GM18858 (cell line): ENCODE data around the gene TTLL6.
"Not testable (repeated sequence)": the region's sequence is repeated elsewhere in the genome, so short reads cannot be mapped to it uniquely, and the experiment has no call there.

Source experiments
- ATAC-seq: cut with Tn5 transposase; IDR thresholded peaks from one replicate; pipeline ENCODE4 v1.9.1; 2021; ENCODE audit not compliant: unreplicated experiment

TTLL6 gene

GRCh38 chr17:48816438-48816773 lies 623 bp downstream of the TTLL6 start:
- no peak for ATAC-seq

- no peak for ATAC-seq
These were observed 1.7 kb downstream of the TTLL6 start for GRCh38 chr17:48815311-48815710.

- ATAC-seq, result no peak
These were observed 2.5 kb downstream of the TTLL6 start for GRCh38 chr17:48814504-48814903.

GRCh38 chr17:48812001-48812400 lies 5.0 kb downstream of the TTLL6 start:
- ATAC-seq, result no peak

- no peak for ATAC-seq
These were observed 7.8 kb downstream of the TTLL6 start for GRCh38 chr17:48809182-48809581.

- ATAC-seq, result no peak
These were observed 12.1 kb downstream of the TTLL6 start for GRCh38 chr17:48804936-48805411.

- ATAC-seq, result no peak
These were observed 16.3 kb downstream of the TTLL6 start for GRCh38 chr17:48800626-48801217.

GRCh38 chr17:48799069-48799723 lies 17.8 kb downstream of the TTLL6 start:
- ATAC-seq, result no peak

GRCh38 chr17:48796163-48796522 lies 20.9 kb downstream of the TTLL6 start:
- ATAC-seq, result not testable (repeated sequence)

GRCh38 chr17:48795444-48796162 lies 21.4 kb downstream of the TTLL6 start:
- no peak for ATAC-seq

GRCh38 chr17:48792033-48792798 lies 24.8 kb downstream of the TTLL6 start:
- ATAC-seq, result no peak

- ATAC-seq, result no peak
These were observed 25.6 kb downstream of the TTLL6 start for GRCh38 chr17:48791128-48792032.

- ATAC-seq, result no peak
These were observed 26.4 kb downstream of the TTLL6 start for GRCh38 chr17:48790607-48791127.

GRCh38 chr17:48787828-48788227 lies 29.2 kb downstream of the TTLL6 start:
- no peak for ATAC-seq

GRCh38 chr17:48779421-48779820 lies 37.6 kb downstream of the TTLL6 start:
- ATAC-seq, result no peak

- no peak for ATAC-seq
These were observed 40.4 kb downstream of the TTLL6 start for GRCh38 chr17:48776602-48777001.

- ATAC-seq, result no peak
These were observed 43.8 kb downstream of the TTLL6 start for GRCh38 chr17:48773245-48773644.

GRCh38 chr17:48770954-48771353 lies 46.1 kb downstream of the TTLL6 start:
- ATAC-seq, result no peak

- no peak for ATAC-seq
These were observed 47.9 kb downstream of the TTLL6 start for GRCh38 chr17:48769009-48769675.

GRCh38 chr17:48767263-48767774 lies 49.7 kb downstream of the TTLL6 start:
- ATAC-seq, result no peak
